Measurements from ENCODE around the gene YWHAQ.

Gene YWHAQ

GRCh38 chr2:9549420-9549819 is 81.4 kb downstream of the YWHAQ start:
- DNase-seq, result no peak

GRCh38 chr2:9548506-9548905 is 82.3 kb downstream of the YWHAQ start:
- peak in 1 of 2 donors; percentile 29 for DNase-seq

GRCh38 chr2:9547262-9547991 is 83.4 kb downstream of the YWHAQ start:
- no peak for DNase-seq

- DNase-seq, result no peak
These were observed 85.3 kb downstream of the YWHAQ start for GRCh38 chr2:9545502-9545901.

GRCh38 chr2:9543557-9543956 is 87.2 kb downstream of the YWHAQ start:
- peak in 1 of 2 donors; percentile 27 for DNase-seq

GRCh38 chr2:9539531-9539930 is 91.3 kb downstream of the YWHAQ start:
- no peak for DNase-seq

GRCh38 chr2:9538000-9538507 is 92.7 kb downstream of the YWHAQ start:
- peak in 1 of 2 donors; percentile 26 for DNase-seq

GRCh38 chr2:9536504-9536903 is 94.3 kb downstream of the YWHAQ start:
- no peak for DNase-seq

- DNase-seq, result no peak
These were observed 95.6 kb downstream of the YWHAQ start for GRCh38 chr2:9535177-9535576.

Data from CD4-positive, alpha-beta T cell treated with Interleukin-4 for 1 hour (primary cell).